Natural killer cell (primary cell): Measurements from ENCODE around the gene PHACTR1. TPM values are rescaled to one million over a fixed set of nuclear protein-coding genes. Genes with fewer than 3 reads are reported as not detected.

Experiments
- ATAC-seq, 3 donors: fragments of 150-1000 bp in 2 of 3; fragments of 200-7000 bp in 1 of 3; cut with Tn5 transposase; 1 replicate in 1 of 3; 2 replicates in 2 of 3; pipeline ENCODE4 v1.10.0; 2021; ENCODE audit warnings: mild to moderate bottlenecking in 2 of 3, moderate library complexity in 2 of 3
- DNase-seq, 2 donors: peaks; one replicate each; pipeline versions ENCODE4 v3.0.0 to v3.0.0-alpha.2; 2013 to 2021; ENCODE audit warnings: mixed read lengths in 1 of 2
- H3K27ac ChIP-seq: one replicate; pipeline ENCODE4 v1.5.1; 2013; ENCODE audit warnings: mild to moderate bottlenecking, low read length
- H3K27me3 ChIP-seq: one replicate; pipeline ENCODE4 v1.6.1; 2013; ENCODE audit warnings: low read length; ENCODE audit not compliant: control insufficient read depth, insufficient read depth
- H3K36me3 ChIP-seq: one replicate; pipeline ENCODE4 v1.6.1; 2013; ENCODE audit warnings: low read length; ENCODE audit not compliant: control insufficient read depth, insufficient read depth
- H3K4me1 ChIP-seq: one replicate; pipeline ENCODE4 v1.6.1; 2013; ENCODE audit warnings: low read length; ENCODE audit not compliant: control insufficient read depth, insufficient read depth
- H3K4me3 ChIP-seq: one replicate; pipeline ENCODE4 v1.5.1; 2013; ENCODE audit warnings: low read length
- H3K9me3 ChIP-seq: one replicate; pipeline ENCODE4 v1.6.1; 2013; ENCODE audit warnings: low read length; ENCODE audit not compliant: control insufficient read depth, insufficient read depth
- H3K27ac Mint-ChIP-seq, 2 donors: one replicate each; pipeline ENCODE4 v1.8.0; 2022; ENCODE audit warnings: mild to moderate bottlenecking in 2 of 2, mixed read lengths in 2 of 2, moderate library complexity in 1 of 2
- H3K27me3 Mint-ChIP-seq, 2 donors: one replicate each; pipeline ENCODE4 v1.8.0; 2022; ENCODE audit warnings: low read depth in 2 of 2, mixed read lengths in 2 of 2
- H3K36me3 Mint-ChIP-seq: one replicate; pipeline ENCODE4 v1.8.0; 2022; ENCODE audit warnings: mixed read lengths
- H3K4me1 Mint-ChIP-seq, 2 donors: one replicate each; pipeline ENCODE4 v1.8.0; 2022; ENCODE audit warnings: mixed read lengths in 2 of 2
- H3K4me3 Mint-ChIP-seq: one replicate; pipeline ENCODE4 v1.8.0; 2022; ENCODE audit warnings: mild to moderate bottlenecking, moderate library complexity, mixed read lengths
- H3K9me3 Mint-ChIP-seq, 2 donors: one replicate each; pipeline ENCODE4 v1.8.0; 2022; ENCODE audit warnings: mixed read lengths in 2 of 2
- CTCF ChIP-seq: fragments of 200-600 bp; IDR thresholded peaks from one replicate; pipeline ENCODE4 v1.8.0; 2022; ENCODE audit warnings: antibody characterized with exemption
- WGBS: methylation state at CpG from one replicate; pipeline ENCODE4 v1.1.7; 2013; ENCODE audit warnings: missing lambda C conversion rate; ENCODE audit not compliant: insufficient coverage; 5-methylcytosine and 5-hydroxymethylcytosine counted together
- intact Hi-C: fragments of 100-400 bp; cut with micrococcal nuclease; formaldehyde crosslinking; loops from one replicate; pipeline ENCODE4 v1.14.2; 2022
- total RNA-seq, 4 donors: library from RNA; stranded (reverse); fragments of 120-200 nt in 1 of 4; gene quantifications; one replicate each; pipeline versions ENCODE4 v1.2.3 to v1.2.4, GENCODE V29; 2013 to 2022

Gene PHACTR1
- total RNA-seq, 3 donors from 2014 or later (not counting 1 experiment from before 2014, with no cell fraction given) = 5.2 to 19.0 (median 5.4) TPM

DNA sequence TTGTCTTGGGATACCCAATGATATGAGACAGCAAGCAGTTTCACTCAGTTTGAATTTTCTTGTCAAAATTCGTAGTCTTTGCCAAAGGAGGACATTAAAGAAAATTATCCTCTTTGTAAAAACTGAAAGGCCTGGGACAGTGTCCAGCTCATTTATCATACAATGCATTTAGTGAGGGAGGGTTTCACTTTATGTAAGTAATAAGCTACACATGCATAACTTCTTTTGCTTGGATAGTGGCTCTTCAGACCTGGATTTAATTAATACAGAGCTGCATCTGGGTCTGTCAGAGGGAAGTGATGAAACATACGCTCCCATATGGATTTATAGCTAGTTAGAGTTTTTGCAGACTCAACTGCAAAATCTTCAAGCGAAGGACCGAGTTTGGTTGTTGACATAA, 175.6 kb downstream of the PHACTR1 start:
- intact Hi-C loops = loop anchor here (10.0 kb wide), 1 partner anchor 257 kb away; no protein-coding TSS in a partner anchor
- H3K36me3 ChIP-seq = no peaks in the 10 kb centered on the region
- H3K27ac ChIP-seq = no peak overlapping the region
- no peaks in the 10 kb centered on the region for H3K4me1 ChIP-seq
- WGBS = 83% methylated on average over 4 of the region's 4 CpGs
- no peak overlapping the region for H3K4me3 Mint-ChIP-seq
- DNase-seq (no peak), ATAC-seq (no peak)
- no peak overlapping the region for H3K27ac Mint-ChIP-seq
- H3K4me1 Mint-ChIP-seq = no peaks in the 10 kb centered on the region
- no peak for TF ChIP-seq CTCF
- peaks cover 11 to 16% of the 10 kb centered on the region in 2 donors for H3K27me3 Mint-ChIP-seq
- H3K36me3 Mint-ChIP-seq = no peaks in the 10 kb centered on the region
- H3K27me3 ChIP-seq = no peaks in the 10 kb centered on the region
- no peaks in the 10 kb centered on the region for H3K9me3 ChIP-seq
- H3K4me3 ChIP-seq = no peak overlapping the region
- no peaks in the 10 kb centered on the region for H3K9me3 Mint-ChIP-seq

DNA sequence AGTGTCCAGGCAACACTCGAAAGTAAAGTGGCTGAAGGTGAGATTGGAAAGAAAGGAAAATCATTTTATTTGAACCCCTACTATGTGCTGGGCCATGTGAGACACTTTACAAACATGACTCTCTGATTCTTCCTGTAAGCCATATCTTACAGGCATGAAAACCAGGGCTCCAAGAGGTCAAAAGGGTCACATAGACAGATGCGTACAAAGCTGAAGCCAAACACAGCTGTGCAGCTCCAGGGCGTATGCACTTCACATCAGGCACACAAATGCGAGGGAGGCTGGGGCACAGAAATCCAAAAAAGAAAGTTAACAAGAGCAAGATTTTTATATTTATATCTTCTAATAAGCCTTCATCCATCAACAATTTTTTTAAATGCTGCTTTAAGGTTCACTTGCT, 176.5 kb downstream of the PHACTR1 start:
- ATAC-seq = no peak
- Histone ChIP-seq H3K27me3 (no peaks in the 10 kb centered on the region), H3K4me3 (no peak overlapping the region), H3K9me3 (no peaks in the 10 kb centered on the region), H3K4me1 (no peaks in the 10 kb centered on the region), H3K27ac (no peak overlapping the region), H3K36me3 (no peaks in the 10 kb centered on the region)
- WGBS = 86% methylated on average over 4 of the region's 4 CpGs
- Mint-ChIP-seq H3K9me3 (no peaks in the 10 kb centered on the region), H3K36me3 (no peaks in the 10 kb centered on the region), H3K4me3 (no peak overlapping the region), H3K27ac (no peak overlapping the region), H3K27me3 (peaks cover 11 to 24% of the 10 kb centered on the region in 2 donors), H3K4me1 (no peaks in the 10 kb centered on the region)
- no peak for TF ChIP-seq CTCF
- DNase-seq = no peak
- intact Hi-C loops = loop anchor here (1.0 to 10.0 kb wide), 2 partner anchors 258 to 1238 kb away; no protein-coding TSS in a partner anchor

- no peaks in the 10 kb centered on the region for H3K27me3 ChIP-seq
- H3K36me3 Mint-ChIP-seq = no peaks in the 10 kb centered on the region
- ATAC-seq (no peak), DNase-seq (no peak)
- no peak overlapping the region for H3K4me3 ChIP-seq
- H3K36me3 ChIP-seq = no peaks in the 10 kb centered on the region
- peaks cover 15 to 46% of the 10 kb centered on the region in 2 donors for H3K27me3 Mint-ChIP-seq
- no peak overlapping the region for H3K27ac Mint-ChIP-seq
- no peaks in the 10 kb centered on the region for H3K9me3 Mint-ChIP-seq
- H3K4me1 Mint-ChIP-seq = no peaks in the 10 kb centered on the region
- no peak overlapping the region for H3K4me3 Mint-ChIP-seq
- no peak overlapping the region for H3K27ac ChIP-seq
- WGBS = 87% methylated on average over 3 of the region's 3 CpGs
- no peak for TF ChIP-seq CTCF
- no peaks in the 10 kb centered on the region for H3K9me3 ChIP-seq
- no peaks in the 10 kb centered on the region for H3K4me1 ChIP-seq
- intact Hi-C loops = loop anchor here (10.0 kb wide), 1 partner anchor 261 kb away; no protein-coding TSS in a partner anchor
These were observed 179.2 kb downstream of the PHACTR1 start for GRCh38 chr6:12895721-12896120.

DNA sequence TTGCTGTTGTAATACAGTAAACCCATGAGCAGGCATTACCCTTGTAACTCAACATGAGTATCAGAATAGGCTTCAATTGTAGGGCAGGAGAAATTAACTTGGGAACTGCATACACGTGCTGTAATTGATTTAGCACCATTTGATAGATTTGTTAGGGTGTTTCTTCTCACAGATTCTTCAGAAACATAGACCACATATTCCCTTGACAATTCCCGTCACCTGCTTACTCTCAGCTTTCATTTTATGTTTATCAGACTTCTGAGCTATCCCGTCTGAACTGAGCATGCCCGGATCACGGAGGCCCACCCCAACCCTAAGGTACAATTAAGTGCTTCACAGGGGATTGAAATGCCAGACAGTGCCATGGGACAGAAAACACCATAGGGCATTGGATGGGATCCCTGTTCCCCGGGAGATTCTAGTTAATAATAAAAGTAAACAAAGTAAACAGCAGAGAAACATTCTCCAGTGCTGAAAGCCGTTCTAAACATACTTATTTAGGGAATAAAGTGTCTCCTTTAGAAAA, 179.7 kb downstream of the PHACTR1 start:
- H3K36me3 ChIP-seq = no peaks in the 10 kb centered on the region
- no peak overlapping the region for H3K4me3 ChIP-seq
- DNase-seq = no peak
- H3K9me3 ChIP-seq = no peaks in the 10 kb centered on the region
- no peak for ATAC-seq
- Mint-ChIP-seq H3K27ac (no peak overlapping the region), H3K4me1 (no peaks in the 10 kb centered on the region), H3K27me3 (peaks cover 17 to 51% of the 10 kb centered on the region in 2 donors), H3K36me3 (no peaks in the 10 kb centered on the region), H3K9me3 (no peaks in the 10 kb centered on the region), H3K4me3 (no peak overlapping the region)
- intact Hi-C loops = loop anchor here (10.0 kb wide), 1 partner anchor 261 kb away; no protein-coding TSS in a partner anchor
- H3K27me3 ChIP-seq = no peaks in the 10 kb centered on the region
- 91% methylated on average over 5 of the region's 7 CpGs for WGBS
- no peak overlapping the region for H3K27ac ChIP-seq
- TF ChIP-seq CTCF = no peak
- H3K4me1 ChIP-seq = no peaks in the 10 kb centered on the region
